Measurements from ENCODE around the gene RFX4.

RFX4 gene

DNA sequence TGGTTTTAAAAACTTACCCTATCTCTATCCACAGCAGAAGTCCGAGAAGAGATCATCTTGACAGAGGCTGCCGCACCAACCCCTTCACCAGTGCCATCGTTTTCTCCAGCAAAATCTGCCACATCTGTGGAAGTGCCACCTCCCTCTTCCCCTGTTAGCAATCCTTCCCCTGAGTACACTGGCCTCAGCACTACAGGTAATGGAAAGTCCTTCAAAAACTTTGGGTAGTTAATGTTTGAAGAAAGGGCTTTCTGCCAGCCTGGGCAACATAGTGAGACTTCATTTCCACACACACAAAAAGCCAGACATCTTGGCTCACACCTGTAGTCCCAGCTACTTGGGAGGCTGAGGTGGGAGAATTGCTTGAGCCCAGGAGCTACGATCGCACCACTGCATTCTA is 150.1 kb downstream of the RFX4 start:
- no peak for DNase-seq (ENCODE audit: low read depth in 2 of 2)

DNA sequence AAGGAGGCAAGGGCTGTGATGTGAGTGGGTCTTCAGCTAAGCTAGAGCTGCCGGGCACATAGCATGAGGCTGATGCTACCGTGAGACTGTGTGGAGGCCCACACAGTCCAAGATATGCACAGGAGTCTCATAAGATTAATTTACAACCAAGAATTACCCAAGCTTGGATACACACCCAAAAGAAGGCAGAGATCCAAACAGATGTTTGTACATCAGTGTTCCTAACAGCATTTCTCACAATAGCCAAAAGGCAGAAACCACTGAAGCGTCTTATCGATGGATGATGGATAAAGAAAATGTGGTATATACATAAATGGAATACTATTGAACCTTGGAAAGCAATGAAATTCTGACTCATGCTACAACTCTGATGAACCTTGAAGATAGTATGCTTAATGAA is 150.9 kb downstream of the RFX4 start:
- DNase-seq (ENCODE audit: low read depth in 2 of 2): no peak

DNA sequence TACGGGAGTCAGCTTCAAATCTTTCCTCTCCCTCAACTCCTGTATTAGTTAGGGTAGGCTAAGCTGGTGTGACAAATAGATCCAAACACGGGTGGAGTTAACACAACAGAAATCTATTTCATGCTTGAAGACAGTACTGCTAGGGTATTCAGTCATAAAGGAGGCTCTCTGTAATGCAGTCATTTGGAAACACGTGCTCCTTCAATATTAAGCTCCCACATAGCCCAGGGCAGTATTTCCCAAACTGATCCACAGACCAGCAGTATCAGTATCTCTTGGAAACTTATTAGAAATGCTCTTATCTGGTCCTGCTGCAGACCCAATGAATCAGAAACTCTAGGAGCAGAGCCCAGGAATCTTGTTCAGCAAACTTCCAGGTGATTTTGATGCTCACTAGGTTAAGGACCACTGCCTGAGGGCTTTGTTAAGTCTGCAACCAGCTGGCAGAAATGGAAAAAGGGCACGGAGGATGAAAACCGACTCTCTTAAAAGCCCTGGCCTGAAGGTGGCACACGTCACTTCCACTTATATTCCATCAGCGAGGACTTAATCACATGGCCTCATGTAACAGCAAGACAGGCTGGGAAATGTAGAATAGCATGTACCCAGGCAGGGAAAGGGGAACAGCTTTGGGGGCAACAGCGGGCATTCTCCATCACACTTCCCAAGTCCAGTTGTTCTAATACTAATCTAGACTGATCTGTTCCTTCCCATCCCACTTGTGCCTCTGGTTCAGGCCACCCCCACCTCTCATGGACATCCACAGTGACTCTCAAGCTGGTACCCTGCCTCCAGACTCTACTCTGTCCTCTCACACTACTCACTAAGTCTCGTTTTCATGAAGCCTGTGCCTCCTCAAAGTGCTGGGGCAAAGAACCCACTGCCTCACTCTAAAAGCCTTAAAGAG is 153.5 kb downstream of the RFX4 start:
- no peak for DNase-seq (ENCODE audit: low read depth in 2 of 2)

DNA sequence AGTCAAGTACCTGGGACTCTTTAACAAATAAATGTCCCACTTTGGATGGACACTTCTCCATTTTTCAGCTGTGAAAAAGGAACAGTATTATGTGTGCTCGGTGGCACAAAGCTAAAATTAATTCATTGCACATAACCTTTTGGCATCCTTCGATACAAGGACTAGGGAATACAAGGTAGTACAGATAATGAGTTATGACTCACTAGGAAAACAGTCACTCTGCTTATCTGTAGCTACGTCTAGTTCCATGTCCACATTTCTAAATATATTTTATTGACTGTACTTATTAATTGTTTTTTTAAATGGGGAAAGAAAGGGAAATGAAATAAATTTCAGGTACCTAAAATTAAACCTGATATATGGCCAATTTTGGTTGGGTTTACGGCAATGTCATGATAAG is 156.5 kb downstream of the RFX4 start:
- no peak for DNase-seq (ENCODE audit: low read depth in 2 of 2)

DNA sequence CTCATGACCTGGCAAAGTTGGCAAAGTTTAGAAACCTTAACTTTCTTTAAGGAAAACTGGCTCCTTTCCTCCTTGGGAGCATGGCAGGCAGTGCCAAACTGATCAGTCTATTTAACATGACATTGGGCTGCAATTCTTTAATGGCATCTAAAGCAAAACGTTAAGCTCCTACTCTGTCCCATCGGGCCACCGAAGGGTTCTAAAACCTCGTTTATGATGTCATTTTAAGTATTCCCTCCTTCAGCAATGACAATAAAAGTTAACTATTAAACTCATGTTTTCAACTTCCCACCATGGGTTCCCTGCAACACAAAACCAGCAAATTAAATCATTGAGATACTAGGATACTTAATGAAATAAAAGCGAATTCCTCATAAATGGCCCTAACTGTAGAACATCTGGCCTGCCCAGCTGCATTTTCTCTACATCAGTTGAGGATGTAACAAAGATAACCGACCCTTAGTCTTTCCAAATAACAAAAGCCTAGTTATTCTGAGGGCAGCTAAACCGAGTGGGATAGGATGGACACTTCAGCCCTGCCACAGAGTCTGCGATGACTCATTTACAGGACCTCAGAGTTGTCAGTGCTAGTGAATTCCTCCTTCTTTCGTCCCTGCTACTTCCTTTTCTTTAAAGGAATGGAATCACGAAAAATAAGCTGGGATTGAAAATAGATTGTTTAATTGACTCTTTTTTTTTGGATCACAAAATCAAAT is 157.2 kb downstream of the RFX4 start:
- DNase-seq (ENCODE audit: low read depth in 2 of 2): no peak

DNA sequence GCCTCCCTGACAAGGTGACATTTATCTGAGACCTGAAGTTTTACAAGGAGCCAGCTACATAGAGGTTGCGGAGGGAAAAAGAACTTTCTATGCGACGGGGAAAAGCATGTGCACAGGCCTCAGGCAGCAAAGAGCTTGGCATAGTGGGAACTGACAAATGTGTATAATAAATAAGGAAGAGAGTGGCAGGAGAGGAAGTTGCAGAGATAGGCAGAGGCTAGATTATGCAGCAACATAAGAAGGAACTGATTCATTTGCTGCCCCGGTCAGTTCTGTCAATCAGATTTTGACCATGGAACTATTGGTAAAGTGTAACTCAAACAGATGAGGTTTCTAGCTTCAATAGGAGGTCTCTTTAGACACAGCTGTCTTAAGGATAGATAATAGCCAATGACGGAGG is 158.0 kb downstream of the RFX4 start:
- DNase-seq (ENCODE audit: low read depth in 2 of 2): no peak

DNA sequence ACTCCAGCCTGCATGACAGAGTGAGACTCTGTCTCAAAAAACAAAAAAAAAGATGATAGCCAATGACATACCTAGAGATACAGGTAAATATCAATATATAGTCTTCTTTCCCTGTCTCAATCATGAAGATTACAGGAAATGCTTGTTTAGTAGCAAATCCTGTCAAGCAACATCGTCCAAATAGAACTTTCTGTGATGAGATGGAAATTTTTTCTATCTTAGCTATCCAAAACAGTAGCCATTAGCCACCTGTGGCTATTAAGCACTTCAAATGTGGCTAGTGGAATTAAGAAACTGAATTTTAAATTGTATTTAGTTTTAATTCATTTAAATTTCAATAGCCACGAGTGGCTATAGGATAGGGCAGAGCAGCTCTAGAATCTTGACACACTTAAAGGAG is 158.4 kb downstream of the RFX4 start:
- DNase-seq (ENCODE audit: low read depth in 2 of 2): no peak

DNA sequence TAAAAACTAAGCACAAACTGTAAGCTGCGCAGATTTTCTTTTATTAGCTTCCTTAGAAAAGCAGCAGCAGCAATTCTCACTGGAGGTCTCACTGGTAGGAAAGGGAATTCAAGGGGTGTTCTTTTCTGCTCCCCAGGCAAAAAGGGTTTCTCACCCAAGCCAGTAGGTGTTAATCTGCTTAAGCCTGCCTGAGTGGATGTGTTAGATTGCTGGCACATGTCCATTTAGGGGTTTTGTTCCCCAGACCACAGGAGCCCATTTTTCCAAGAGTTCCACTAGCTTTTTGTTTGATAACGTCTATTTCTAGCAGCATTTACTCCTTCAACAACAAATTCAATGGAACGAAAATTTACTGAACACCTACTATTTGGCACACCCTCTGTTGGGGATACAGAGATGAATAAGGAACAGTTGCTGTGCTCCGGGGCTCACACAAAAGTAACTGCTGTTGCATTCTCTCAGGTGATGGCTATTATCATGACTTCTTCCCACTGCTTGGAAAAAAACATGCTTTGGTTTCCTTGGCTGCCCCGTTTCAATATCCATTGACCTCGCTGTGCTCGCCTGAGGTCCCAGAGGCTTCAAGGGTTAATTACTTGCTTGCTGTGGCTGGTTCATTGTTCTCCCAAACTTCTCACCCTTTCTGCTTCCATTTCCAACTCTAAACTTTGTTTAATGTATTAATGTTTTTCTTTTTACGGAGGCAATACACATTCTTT is 160.6 kb downstream of the RFX4 start:
- no peak for DNase-seq (ENCODE audit: low read depth in 2 of 2)

DNA sequence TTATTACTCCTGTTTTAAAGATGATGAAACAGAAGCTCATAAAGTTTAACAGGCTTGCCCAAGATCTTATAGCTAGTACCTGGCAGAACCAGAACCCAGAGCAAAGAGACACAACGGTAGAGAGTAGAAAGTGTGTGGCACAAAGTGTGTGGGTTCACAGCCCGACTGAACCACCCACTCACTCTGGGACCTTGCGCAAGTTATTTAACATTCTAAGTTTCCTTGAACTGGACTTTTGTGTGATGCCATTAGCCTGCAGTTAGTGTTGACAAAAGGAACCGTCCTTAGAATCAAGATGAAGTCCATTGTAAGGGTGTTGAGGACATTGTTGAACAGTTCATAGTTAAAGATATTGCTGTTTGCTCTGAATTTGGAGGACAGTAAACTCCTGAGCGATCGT is 161.8 kb downstream of the RFX4 start:
- no peak for DNase-seq (ENCODE audit: low read depth in 2 of 2)

DNA sequence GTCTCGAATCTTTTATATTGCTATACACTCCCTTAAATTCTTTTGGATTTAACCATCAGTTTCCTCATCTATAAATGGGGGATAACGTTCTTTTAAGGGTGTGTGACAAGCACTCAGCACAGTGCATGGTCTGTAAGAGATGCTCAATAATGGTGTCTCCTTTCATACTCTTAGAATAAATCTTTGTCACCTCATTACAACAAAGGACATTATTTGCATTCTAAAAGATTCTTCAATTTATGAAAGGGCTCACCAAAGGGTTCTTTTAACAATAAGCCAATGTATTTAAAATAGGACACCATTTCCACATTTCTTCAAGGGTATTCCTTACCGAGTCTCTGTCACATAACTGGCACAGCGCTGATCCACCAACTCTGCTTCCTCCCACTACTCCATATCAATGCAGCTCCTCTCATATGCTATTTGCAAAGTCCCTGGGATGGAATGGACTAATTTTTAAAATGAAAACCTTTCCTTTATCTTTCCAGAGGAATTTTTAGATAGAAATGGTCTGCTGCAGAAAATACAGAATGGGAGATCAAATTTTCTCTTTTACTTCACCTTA is 162.5 kb downstream of the RFX4 start:
- no peak for DNase-seq (ENCODE audit: low read depth in 2 of 2)

DNA sequence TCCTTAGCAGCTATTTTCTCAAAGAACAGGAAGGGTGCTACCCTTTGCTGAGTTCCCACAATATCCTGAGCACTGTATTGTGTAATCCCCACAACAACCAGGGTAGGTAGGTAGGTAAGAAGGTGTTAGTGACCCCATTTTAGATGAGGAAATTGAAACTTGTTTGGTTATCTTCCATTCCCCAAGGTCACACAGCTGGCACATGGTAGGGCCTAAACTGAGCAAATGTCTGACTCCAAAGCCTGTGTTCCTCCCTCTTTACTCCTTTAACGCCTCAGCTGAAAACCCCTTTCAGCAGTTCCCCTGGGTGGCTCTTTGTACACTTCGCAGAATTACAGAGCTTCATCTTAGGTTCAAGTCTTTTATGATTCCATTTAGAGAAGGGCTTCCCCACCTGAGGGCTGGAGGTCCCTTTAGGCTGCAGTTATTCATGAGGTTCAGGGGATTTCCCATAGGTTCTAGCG is 165.2 kb downstream of the RFX4 start:
- no peak for DNase-seq (ENCODE audit: low read depth in 2 of 2)

DNA sequence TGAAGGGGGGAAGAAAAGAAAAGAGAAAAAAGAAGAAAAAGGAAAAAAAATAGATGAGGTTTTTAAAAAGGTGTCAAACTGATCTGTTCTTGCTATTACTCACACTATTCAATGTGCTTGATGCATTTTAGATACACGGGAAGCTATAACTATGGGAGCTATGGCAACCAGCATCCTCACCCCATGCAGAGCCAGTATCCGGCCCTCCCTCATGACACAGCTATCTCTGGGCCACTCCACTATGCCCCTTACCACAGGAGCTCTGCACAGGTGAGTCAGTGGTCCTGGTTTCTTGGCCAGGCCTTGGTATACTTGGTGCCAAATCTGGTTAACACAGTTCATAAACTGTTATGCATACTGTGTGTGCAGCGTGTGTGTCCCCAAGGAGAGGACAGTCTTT is 167.7 kb downstream of the RFX4 start:
- DNase-seq (ENCODE audit: low read depth in 2 of 2): no peak

DNA sequence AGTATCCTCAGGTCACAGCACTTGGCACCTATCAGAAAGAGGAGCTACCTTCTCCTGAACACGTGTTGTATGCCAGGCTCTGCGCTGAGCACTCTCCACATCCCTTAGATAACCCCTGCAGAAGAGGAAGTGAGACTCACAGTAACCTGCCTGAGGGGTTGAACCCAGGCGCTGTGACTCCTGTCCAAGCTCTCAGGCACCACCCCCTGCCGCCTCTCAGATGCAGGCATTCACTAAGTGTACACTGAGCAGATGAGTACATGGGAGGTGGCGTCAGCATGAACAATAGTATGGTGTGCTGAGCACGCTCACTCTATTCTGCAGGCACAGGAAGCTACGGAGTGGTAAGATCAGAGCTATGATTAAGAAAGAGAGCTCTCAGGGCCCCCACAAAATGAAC is 170.7 kb downstream of the RFX4 start:
- no peak for DNase-seq (ENCODE audit: low read depth in 2 of 2)

DNA sequence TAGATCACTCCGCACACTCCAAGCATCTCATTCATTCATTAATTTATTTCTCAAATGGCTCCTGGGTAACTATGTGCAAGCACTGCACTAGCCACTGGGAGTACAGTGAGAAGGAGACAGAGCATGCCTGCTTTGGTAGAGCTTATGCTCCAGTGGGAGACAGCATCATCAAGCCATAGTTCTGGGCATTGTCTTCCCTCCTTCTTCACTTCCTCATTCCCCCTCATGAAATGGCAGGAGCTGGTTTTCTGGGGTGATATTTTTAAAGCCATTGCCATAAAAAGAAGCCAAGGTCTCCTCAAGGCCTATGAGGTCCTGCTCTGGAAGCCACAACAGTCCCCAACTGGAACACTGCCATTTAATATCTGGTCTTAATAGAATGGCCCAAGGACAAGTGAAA is 171.5 kb downstream of the RFX4 start:
- DNase-seq (ENCODE audit: low read depth in 2 of 2): no peak

DNA sequence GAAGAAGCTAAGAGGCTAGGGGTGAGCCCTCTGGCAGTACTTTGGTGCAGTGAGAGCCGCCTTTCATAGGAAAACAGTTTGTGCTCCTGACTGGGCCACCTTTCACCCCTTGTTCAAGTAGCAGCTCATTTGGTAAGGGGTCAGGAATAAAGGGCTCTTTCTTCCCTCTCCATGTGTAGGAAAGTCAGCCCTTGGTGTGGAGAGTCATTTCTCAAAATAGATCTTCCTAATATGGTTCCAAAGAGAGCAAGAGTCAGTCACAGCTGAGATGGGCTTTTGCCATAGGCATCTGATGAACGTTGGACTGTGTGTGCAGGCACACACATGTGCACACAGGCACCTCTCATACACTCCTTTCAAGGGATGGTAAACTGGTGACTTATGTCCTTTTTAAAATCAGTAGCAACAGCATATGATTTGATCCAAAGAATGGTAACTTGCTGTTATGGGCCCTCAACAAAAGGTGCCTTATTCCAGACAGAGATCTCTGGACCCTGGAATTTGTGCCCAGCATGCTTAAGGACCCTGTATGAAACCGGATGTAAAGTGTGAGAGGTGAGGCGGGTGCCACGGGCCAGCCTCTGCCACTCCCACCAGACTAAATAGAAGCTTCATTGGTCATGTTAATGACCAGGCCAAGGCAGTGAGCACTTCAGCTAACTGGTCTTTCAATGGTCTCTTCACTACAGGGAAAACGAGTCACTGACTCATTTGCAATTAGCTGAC is 175.0 kb downstream of the RFX4 start:
- DNase-seq (ENCODE audit: low read depth in 2 of 2): no peak

DNA sequence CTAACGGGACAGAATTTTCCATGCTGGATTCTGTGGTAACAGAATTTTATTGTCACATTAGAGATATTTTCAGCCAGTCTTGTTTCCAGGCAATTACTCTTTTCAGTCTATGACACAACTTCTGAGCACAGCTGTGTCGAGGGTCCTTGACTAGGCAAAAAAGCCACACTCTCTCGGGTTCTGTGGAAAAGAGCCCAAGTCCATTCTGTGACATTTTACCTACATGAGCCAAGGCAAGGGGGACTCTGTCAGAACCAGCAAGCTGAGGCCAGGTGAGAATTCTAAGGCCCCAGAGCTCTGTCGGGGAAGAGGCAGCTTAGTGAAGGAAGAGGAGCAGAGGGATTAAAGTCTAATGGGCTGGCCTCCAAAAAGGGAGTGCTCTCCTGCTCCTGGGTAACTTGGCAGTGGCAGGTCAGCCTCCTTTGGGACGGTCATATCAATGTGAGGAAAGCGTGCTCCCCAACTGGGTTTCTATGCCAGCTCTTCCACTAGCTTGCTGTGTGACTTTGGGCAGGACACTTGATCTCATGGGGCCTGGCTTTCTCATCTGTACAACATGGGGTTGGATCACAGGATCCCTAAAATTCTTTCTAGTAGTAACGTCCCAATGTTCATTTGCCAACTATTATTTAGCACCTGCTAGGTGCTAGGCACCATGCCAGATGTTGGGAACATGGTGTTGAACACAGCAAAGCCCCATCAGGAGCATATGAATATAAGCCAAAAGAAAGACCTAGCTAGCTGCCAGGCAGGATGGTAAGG is 175.7 kb downstream of the RFX4 start:
- no peak for DNase-seq (ENCODE audit: low read depth in 2 of 2)

DNA sequence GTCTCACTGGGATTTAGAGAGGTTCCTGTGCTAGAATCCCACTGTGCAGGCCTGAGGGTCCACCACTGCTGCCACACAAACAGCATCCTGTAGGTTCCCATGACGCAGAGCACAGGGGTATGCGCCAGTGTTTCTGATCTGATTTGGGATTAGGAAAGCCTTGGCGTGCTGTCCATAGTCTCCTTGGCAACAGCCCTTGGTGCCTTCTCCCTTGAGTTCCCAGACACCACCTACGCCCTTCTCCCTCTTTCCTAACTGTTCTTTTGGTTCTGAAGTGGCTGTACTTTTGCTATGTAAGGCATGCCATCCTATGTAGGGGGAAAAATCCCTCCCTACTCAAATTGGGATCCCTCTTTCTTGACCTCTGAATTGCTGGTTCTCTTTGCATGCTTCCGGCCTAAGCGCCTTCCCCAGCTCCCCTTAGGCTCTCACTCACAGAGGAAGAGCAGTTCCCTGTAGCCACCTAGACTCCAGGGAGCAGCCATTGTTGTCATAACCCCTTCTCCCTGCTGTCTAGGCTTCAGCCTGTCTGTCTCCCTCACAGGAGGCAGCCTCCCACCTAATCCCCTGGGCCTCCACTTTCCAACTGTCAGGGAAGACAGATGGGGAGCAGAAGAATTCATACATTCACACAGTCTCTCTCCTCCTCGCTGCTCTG is 176.9 kb downstream of the RFX4 start:
- DNase-seq (ENCODE audit: low read depth in 2 of 2): no peak

DNA sequence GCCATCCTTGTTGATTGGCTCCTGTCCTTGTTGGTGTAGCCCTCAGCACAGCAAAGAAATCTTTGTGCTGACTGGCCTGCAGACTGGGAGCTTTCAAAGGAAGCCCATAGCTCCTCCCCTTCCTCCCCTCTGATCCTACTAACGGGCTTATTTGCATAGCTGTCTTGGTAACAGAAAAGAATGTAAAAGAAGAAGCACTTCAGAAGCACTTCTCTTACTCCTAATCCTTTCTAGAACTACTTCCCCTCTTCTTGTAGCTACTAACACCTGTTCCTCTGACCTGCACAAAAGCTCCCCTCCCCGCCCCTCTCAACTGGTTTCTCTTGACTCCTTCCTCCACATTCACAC is 177.4 kb downstream of the RFX4 start:
- no peak for DNase-seq (ENCODE audit: low read depth in 2 of 2)

DNA sequence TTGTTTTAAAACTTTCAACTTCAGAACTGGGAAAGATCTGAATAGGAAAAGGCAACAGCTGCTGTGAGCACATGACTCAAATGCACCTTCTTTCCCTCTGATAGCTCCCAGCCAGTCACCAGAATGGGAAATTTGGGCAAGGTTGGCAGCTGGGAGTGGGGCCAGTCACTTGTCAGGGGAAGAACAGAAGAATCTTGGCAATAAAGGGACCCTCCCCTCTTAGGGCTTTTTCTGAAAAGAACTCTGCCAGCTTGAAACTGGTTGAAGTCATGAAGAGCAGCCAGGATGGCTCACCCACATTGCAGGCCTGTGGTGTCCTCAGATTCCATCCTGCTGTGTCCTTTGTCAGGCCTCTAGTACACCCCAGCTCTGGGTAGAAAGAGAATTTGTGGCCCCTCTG is 181.4 kb downstream of the RFX4 start:
- no peak for DNase-seq (ENCODE audit: low read depth in 2 of 2)

DNA sequence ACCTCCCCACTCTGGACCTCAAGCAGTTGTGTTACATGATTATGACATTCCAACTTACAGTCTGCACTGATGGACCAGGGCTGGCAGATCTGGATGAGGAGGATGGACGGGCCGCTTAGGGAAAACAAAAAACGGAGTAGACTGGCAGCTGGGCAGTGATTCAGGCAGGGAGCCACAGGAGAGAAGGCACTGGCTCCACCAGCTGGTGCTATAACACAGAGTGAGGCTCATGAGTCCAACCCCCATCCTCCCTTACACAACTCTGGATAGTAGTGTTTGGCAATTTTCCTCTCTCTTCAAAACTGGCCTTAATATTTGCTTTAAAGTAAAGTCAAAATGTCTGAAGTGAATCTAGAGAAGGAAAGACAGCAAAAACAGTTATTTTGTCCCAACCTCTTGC is 181.9 kb downstream of the RFX4 start:
- no peak for DNase-seq (ENCODE audit: low read depth in 2 of 2)

Measured in stimulated activated CD8-positive, alpha-beta memory T cell treated with anti-CD3 and anti-CD28 coated beads, Interleukin-2, amount 100 ng/mL, for 1 hour (primary cell).